Endothelial cell of umbilical vein (primary cell): ENCODE results near the gene HECTD1. TPM values are rescaled to one million over a fixed set of nuclear protein-coding genes. Genes with fewer than 3 reads are reported as not detected.

Experiments
- BruUV-seq: library from RNA; stranded (reverse); fragments of 400-500 nt; replicated peaks from 2 replicates; lab custom pipeline; 2021; lab: Mats Ljungman, UMichigan
- CTCF ChIA-PET: fragments of 300-600, 350-600 bp; sonication (Branson Sonifier 250); formaldehyde crosslinking; loops from one replicate; lab custom pipeline; 2021; ENCODE audit warnings: antibody characterized with exemption, inconsistent platforms; lab: Charles Lee
- POLR2A ChIA-PET: fragments of 300-600, 350-600 bp; sonication (Branson Sonifier 250); formaldehyde crosslinking; loops from one replicate; lab custom pipeline; 2021; ENCODE audit warnings: antibody characterized with exemption, inconsistent platforms; lab: Charles Lee
- DNase-seq: peaks from one replicate; pipeline ENCODE4 v3.0.0-alpha.2; 2011; ENCODE audit warnings: low read depth, low spot score
- FAIRE-seq: peaks from 2 replicates; lab custom pipeline; 2011; peaks lifted over from hg19 to GRCh38; lab: Jason Lieb, UNC
- H2AFZ ChIP-seq: 2 replicates; pipeline ENCODE4 v1.6.0; 2012; ENCODE audit warnings: low read depth, low read length, control low read depth, inconsistent platforms
- H3K27ac ChIP-seq: 2 replicates; pipeline ENCODE4 v1.5.1; 2011; ENCODE audit warnings: low read depth, mild to moderate bottlenecking, control low read depth, low read length, moderate library complexity; ENCODE audit not compliant: insufficient read depth
- H3K27me3 ChIP-seq, 2 experiments: 2 replicates each; pipeline versions ENCODE4 v1.6.0 to v1.6.1; 2011; ENCODE audit warnings: low read length in 2 of 2, mixed read lengths in 1 of 2; ENCODE audit not compliant: control insufficient read depth in 2 of 2, insufficient read depth in 2 of 2
- H3K36me3 ChIP-seq, 2 experiments: 2 replicates in 1 of 2; 3 replicates in 1 of 2; pipeline ENCODE4 v1.5.1; 2011; ENCODE audit warnings: low read length in 2 of 2, mild to moderate bottlenecking in 1 of 2, moderate library complexity in 1 of 2; ENCODE audit not compliant: control insufficient read depth in 2 of 2, insufficient read depth in 2 of 2; ENCODE audit errors: extremely low read depth in 1 of 2
- H3K4me1 ChIP-seq: 3 replicates; pipeline ENCODE4 v1.5.1; 2011; ENCODE audit warnings: mild to moderate bottlenecking, low read length; ENCODE audit not compliant: control insufficient read depth, insufficient read depth; ENCODE audit errors: extremely low read depth
- H3K4me2 ChIP-seq: 2 replicates; pipeline ENCODE4 v1.6.1; 2011; ENCODE audit warnings: low read length, control low read depth, mixed read lengths; ENCODE audit not compliant: insufficient read depth
- H3K4me3 ChIP-seq, 3 experiments: fragments of 200-600 bp in 1 of 3; sonication (generic), shearing (Covaris generic) in 1 of 3; replicated peaks in 1 of 3; 2 replicates each; pipeline ENCODE4 v1.5.1; 2011 to 2016; ENCODE audit warnings: control low read depth in 3 of 3, low read length in 3 of 3, mild to moderate bottlenecking in 2 of 3, inconsistent platforms in 1 of 3, low read depth in 1 of 3, moderate library complexity in 1 of 3; ENCODE audit not compliant: insufficient read depth in 1 of 3
- H3K79me2 ChIP-seq: 2 replicates; pipeline ENCODE4 v1.6.0; 2012; ENCODE audit warnings: low read length, inconsistent platforms; ENCODE audit not compliant: control insufficient read depth, insufficient read depth
- H3K9ac ChIP-seq: replicated peaks from 2 replicates; pipeline ENCODE3; 2011; ENCODE audit warnings: low read length, control low read depth; ENCODE audit not compliant: insufficient read depth; ENCODE audit errors: extremely low read depth
- H3K9me1 ChIP-seq: replicated peaks from 3 replicates; pipeline ENCODE4 v1.6.0; 2011; ENCODE audit warnings: mild to moderate bottlenecking, low read length; ENCODE audit not compliant: control insufficient read depth, insufficient read depth; ENCODE audit errors: extremely low read depth
- H3K9me3 ChIP-seq: replicated peaks from 2 replicates; pipeline ENCODE4 v1.5.1; 2012; ENCODE audit warnings: low read length, inconsistent platforms; ENCODE audit not compliant: control insufficient read depth, insufficient read depth
- H4K20me1 ChIP-seq: replicated peaks from 2 replicates; pipeline ENCODE3; 2011; ENCODE audit warnings: mild to moderate bottlenecking, low read length; ENCODE audit not compliant: control insufficient read depth, insufficient read depth; ENCODE audit errors: extremely low read depth
- EZH2 ChIP-seq: IDR thresholded peaks from 2 replicates; pipeline ENCODE4 v1.6.1; 2012; ENCODE audit warnings: borderline replicate concordance, low read depth, mild to moderate bottlenecking, moderate library complexity, low read length, inconsistent platforms; ENCODE audit not compliant: severe bottlenecking
- FOS ChIP-seq: IDR thresholded peaks from 2 replicates; pipeline ENCODE4 v1.6.1; 2011; ENCODE audit warnings: mild to moderate bottlenecking, low read length, moderate library complexity, borderline replicate concordance; ENCODE audit not compliant: insufficient read depth
- GATA2 ChIP-seq: IDR thresholded peaks from 2 replicates; pipeline ENCODE4 v1.7.0; 2011; ENCODE audit warnings: low read depth, mild to moderate bottlenecking, moderate library complexity, mixed read lengths, low read length; ENCODE audit not compliant: insufficient read length, insufficient read depth
- JUN ChIP-seq: IDR thresholded peaks from 2 replicates; pipeline ENCODE4 v1.6.1; 2011; ENCODE audit warnings: borderline replicate concordance, low read depth; ENCODE audit not compliant: insufficient read length, insufficient read depth
- MYC ChIP-seq: IDR thresholded peaks from one replicate; pipeline ENCODE4 v1.6.1; 2011; ENCODE audit warnings: mild to moderate bottlenecking, low read depth, low read length
- POLR2A ChIP-seq: IDR thresholded peaks from 2 replicates; pipeline ENCODE4 v1.6.1; 2012; ENCODE audit warnings: low read depth, mild to moderate bottlenecking, control low read depth, low read length
- POLR2AphosphoS5 ChIP-seq: IDR thresholded peaks from 2 replicates; pipeline ENCODE4 v1.6.1; 2012; ENCODE audit warnings: low read depth, mild to moderate bottlenecking, control low read depth, low read length, moderate library complexity; ENCODE audit not compliant: insufficient read depth
- dilution Hi-C: fragments of 300-500 bp; cut with MboI; formaldehyde crosslinking; loops from one replicate; pipeline ENCODE4 v1.15.0; 2019; ENCODE audit warnings: low sequenced_read_pairs; ENCODE audit not compliant: extremely low pct_ligation_motif_present
- intact Hi-C: fragments of 100-400 bp; cut with micrococcal nuclease; formaldehyde crosslinking; loops from one replicate; pipeline ENCODE4 v1.10.0; 2022
- polyA plus RNA-seq, 4 experiments: library from polyadenylated mRNA; depleted of rRNA in 3 of 4; stranded (reverse) in 3 of 4; unstranded in 1 of 4; fragments of >200 nt; gene quantifications; 2 replicates each; pipeline versions ENCODE4 v1.2.1 to v1.2.3, GENCODE V29; 2011 to 2012; ENCODE audit warnings: missing spikeins in 1 of 4
- total RNA-seq: library from RNA; stranded (reverse); gene quantifications from 2 replicates; pipeline ENCODE4 v1.2.3, GENCODE V29; 2021
- TF ChIP-seq, protein P1 (sequence below): IDR thresholded peaks from 2 replicates; pipeline ENCODE4 v1.6.1; 2011; ENCODE audit not compliant: insufficient read depth, insufficient read length
- TF ChIP-seq, protein P2 (sequence below), 2 donors: IDR thresholded peaks; 1 replicate in 1 of 2; 2 replicates in 1 of 2; pipeline ENCODE4 v1.5.1; 2011; ENCODE audit warnings: low read length in 2 of 2, mild to moderate bottlenecking in 2 of 2, moderate library complexity in 2 of 2, control low read depth in 1 of 2, inconsistent platforms in 1 of 2, low read depth in 1 of 2; ENCODE audit not compliant: insufficient read depth in 1 of 2; ENCODE audit errors: extremely low read depth in 1 of 2

HECTD1 gene
- total and polyA plus RNA-seq, 2 donors (not counting 3 experiments of a cell fraction or from before 2014, with no cell fraction given), result 67.9 to 181 TPM

DNA sequence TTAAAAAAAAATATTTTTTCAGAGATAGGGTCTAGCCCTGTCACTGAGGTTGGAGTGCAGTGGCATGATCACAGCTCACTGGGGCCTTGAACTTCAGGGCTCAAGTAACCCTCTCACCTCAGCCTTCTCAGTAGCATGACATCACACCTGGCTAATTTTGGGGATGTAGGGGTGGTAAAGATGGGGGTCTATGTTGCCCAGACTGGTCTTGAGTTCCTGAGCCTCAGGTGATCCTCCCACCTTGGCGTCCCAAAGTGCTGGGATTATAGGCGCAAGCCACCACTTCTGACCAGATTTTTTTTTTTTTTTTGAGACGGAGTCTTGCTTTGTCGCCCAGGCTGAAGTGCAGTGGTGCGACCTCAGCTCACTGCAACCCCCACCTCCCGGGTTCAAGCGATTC, 80.9 kb downstream of the HECTD1 start:
- no peaks in the 10 kb centered on the region for H3K9me1 ChIP-seq
- H3K4me3 ChIP-seq, result no peak overlapping the region
- intact Hi-C loops (no loop called here), dilution Hi-C loops (no loop called here)
- peaks cover 13 to 40% of the 10 kb centered on the region in 2 experiments for H3K36me3 ChIP-seq
- no peaks in the 10 kb centered on the region for H4K20me1 ChIP-seq
- ChIA-PET CTCF (interaction anchor here (1.1 kb wide), 1 partner anchor 22 kb away, joined by 3 read pairs; no protein-coding TSS in a partner anchor), POLR2A (no interaction called here)
- no peak overlapping the region for H3K4me2 ChIP-seq
- no peak for DNase-seq
- no peak overlapping the region for H3K9ac ChIP-seq
- no peak overlapping the region for H3K27ac ChIP-seq
- no peak for FAIRE-seq
- peaks cover 2% of the 10 kb centered on the region for H3K4me1 ChIP-seq
- TF ChIP-seq, protein P1, sequence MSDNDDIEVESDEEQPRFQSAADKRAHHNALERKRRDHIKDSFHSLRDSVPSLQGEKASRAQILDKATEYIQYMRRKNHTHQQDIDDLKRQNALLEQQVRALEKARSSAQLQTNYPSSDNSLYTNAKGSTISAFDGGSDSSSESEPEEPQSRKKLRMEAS, result no peak
- TF ChIP-seq MYC (no peak), JUN (no peak), GATA2 (no peak), EZH2 (no peak), POLR2A (no peak)
- no peak overlapping the region for H2AFZ ChIP-seq
- no peaks in the 10 kb centered on the region for H3K9me3 ChIP-seq
- H3K79me2 ChIP-seq, result peaks cover 6% of the 10 kb centered on the region
- H3K27me3 ChIP-seq, result no peaks in the 10 kb centered on the region
- no TSS peak for BruUV-seq

DNA sequence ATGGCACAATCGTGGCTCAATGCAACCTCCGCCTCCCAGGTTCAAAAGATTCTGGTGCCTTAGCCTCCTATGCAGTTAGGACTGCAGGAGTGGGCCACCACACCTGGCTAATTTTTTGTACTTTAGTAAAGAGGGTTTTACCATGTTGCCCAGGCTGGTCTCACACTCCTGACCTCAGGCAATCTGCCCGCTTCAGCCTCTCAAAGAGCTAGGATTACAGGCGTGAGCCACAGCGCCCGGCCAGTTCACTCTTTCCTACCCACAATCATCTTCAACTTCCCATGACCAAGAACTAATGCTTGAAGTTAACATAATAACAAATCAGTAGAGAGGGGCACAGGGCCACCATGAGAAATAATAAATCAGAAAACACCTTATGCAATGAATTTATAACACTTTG, 82.4 kb downstream of the HECTD1 start:
- H4K20me1 ChIP-seq, result no peaks in the 10 kb centered on the region
- TF ChIP-seq GATA2 (no peak), FOS (no peak), EZH2 (no peak), POLR2AphosphoS5 (no peak), JUN (no peak), MYC (no peak), POLR2A (no peak)
- TF ChIP-seq, protein P2, sequence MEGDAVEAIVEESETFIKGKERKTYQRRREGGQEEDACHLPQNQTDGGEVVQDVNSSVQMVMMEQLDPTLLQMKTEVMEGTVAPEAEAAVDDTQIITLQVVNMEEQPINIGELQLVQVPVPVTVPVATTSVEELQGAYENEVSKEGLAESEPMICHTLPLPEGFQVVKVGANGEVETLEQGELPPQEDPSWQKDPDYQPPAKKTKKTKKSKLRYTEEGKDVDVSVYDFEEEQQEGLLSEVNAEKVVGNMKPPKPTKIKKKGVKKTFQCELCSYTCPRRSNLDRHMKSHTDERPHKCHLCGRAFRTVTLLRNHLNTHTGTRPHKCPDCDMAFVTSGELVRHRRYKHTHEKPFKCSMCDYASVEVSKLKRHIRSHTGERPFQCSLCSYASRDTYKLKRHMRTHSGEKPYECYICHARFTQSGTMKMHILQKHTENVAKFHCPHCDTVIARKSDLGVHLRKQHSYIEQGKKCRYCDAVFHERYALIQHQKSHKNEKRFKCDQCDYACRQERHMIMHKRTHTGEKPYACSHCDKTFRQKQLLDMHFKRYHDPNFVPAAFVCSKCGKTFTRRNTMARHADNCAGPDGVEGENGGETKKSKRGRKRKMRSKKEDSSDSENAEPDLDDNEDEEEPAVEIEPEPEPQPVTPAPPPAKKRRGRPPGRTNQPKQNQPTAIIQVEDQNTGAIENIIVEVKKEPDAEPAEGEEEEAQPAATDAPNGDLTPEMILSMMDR (IDR thresholded peaks at IDR 0.05; ENCODE audit: extremely low read depth in 1 of 2, insufficient read depth in 1 of 2, low read depth in 1 of 2, low read length in 2 of 2), result no peak
- TF ChIP-seq, protein P1, result no peak
- no peak overlapping the region for H3K27ac ChIP-seq
- no peak overlapping the region for H3K4me2 ChIP-seq
- H3K36me3 ChIP-seq, result peaks cover 18 to 45% of the 10 kb centered on the region in 2 experiments
- no peaks in the 10 kb centered on the region for H3K9me3 ChIP-seq
- DNase-seq, result no peak
- FAIRE-seq, result no peak
- H3K4me1 ChIP-seq, result no peaks in the 10 kb centered on the region
- no TSS peak for BruUV-seq
- H3K9ac ChIP-seq, result no peak overlapping the region
- H3K27me3 ChIP-seq, result no peaks in the 10 kb centered on the region
- H3K4me3 ChIP-seq, result no peak overlapping the region
- H3K9me1 ChIP-seq, result no peaks in the 10 kb centered on the region
- intact Hi-C loops (no loop called here), dilution Hi-C loops (no loop called here)
- POLR2A ChIA-PET, result no interaction called here
- H3K79me2 ChIP-seq, result peaks cover 4% of the 10 kb centered on the region
- CTCF ChIA-PET, result no interaction called here
- H2AFZ ChIP-seq, result no peak overlapping the region
